SW 1271 (cell line): ENCODE measurements around the gene CEP44.
"Not testable (repeated sequence)": the region's sequence is repeated elsewhere in the genome, so short reads cannot be mapped to it uniquely, and the experiment has no call there.

ENCODE experiments used
- DNase-seq, 2 experiments: peaks; one replicate each; lab custom pipeline; 2025; lab: John Stamatoyannopoulos, UW

Gene CEP44

DNA sequence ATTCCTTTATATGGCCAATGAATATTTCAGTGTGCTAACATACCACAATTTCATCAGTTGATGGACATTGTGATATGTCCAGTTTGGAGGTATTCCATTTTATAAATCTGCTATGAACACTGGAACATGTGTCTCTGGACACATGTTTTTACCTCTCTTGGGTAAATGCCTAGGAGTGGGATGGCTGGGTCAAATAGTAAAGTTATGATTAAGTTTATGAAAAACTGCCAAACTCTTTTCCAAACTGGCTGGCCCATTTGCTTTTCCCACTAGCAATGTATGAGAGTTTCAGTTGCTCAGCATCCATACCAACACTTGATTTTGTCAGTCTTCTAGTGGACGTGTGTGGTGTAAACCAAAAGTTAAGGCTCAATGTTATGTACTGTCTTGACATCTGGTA lies 40.5 kb downstream of the CEP44 start:
- no peak for DNase-seq

DNA sequence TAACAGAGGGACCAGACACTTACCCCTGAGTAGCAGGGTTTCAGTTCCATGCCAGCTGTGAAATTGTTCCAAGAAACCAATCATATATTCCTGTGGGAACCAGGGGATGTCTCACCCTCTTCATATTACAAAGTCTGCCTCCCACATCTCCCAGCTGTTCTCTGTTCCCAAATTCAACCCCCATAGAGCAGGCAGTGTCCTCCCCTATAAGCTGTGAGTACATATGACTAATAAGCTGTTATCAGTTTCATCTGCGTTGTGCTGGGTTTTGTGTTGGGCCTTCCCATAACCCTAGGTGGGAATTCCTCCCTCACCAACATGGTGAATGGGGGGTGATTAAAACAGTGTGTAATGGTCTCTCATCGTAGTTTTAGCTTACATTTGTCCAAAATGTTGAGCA lies 41.0 kb downstream of the CEP44 start:
- no peak for DNase-seq

DNA sequence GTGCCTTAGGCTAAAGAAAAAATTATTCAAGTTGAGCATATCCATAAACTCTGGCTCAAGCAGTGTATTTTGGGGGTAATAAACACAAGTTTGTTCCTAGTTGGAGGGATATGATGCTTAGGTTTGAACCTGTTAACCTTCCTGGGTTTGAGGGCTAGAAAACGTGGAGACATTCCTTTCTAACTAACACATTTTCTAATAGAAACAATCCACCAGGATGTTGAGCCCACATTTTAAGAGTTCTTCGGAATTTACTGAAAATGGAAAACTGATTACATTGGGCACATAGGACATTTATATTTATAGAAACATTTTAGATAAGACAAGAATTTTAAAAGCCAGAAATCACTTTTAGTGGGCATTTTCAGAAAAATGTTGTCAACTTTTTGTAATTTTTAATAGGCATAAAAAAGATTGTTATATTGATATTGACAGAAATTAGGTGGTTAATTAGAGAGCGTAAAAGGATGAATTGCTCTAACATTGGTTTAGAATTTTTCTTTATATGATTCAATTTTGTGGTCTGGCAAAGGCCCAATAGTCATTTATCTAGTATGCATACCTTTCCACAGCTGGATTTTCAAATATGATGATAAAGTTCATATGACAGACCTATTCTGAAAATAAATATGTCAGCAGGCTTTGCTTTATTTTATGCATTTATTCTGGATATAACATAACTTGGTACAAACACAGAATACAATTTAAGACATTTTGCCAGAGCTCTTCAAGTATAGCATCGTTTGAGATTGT lies 49.2 kb downstream of the CEP44 start:
- DNase-seq, result no peak

DNA sequence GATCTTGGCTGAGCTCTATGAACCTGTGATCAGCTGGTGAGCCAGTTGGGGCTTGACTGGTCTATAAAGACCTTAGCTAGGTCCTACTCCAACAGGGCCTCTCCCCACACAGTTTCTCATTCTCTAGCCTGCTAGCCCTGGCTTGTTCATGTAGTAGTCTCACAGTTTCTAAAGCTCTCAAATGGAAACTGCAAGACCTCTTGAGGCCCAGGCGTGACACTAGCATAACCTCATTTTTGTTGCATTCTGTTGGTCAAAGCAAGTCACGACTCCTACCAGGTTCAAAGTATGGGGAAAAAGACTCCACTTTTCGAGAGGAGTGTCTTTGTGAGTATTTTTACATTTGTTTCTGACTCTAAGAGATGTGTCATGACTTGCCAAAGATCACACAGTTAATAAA lies 50.9 kb downstream of the CEP44 start:
- DNase-seq, result no peak

DNA sequence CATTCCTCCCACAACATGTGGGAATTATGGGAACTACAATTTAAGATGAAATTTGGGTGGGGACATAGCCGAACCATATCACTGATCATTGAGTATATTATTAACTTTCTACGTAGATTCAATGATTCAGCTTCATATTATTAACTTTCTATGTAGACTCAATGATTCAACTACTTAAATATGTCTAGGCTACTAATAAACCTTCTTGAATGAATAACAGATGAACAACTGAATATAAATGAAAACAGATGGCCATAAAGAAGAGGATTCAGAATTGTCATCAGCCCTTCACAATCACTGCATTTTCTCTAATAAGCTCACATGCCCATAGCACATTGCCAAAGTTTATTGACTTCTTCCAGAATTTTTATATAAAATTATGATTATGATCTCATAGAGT lies 57.0 kb downstream of the CEP44 start:
- no peak for DNase-seq

DNA sequence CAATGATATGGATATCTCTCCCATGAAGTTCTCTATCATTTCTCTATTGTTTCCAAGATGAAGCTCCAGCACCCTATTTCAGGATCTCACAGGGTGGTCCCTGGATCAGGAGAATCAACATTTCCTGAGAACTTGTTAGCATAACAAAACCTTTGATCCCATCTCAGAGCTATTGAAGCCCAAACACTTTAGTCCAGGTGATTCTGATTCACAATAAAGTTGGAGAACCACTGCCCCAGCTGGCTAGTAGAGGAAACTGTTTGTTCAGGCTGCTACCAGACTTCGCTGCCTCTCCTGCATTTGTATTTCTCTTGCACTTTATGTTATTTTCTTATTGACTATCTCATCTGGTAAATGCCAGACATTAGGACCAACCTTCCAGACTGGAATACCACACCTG lies 65.4 kb downstream of the CEP44 start:
- DNase-seq, result no peak

DNA sequence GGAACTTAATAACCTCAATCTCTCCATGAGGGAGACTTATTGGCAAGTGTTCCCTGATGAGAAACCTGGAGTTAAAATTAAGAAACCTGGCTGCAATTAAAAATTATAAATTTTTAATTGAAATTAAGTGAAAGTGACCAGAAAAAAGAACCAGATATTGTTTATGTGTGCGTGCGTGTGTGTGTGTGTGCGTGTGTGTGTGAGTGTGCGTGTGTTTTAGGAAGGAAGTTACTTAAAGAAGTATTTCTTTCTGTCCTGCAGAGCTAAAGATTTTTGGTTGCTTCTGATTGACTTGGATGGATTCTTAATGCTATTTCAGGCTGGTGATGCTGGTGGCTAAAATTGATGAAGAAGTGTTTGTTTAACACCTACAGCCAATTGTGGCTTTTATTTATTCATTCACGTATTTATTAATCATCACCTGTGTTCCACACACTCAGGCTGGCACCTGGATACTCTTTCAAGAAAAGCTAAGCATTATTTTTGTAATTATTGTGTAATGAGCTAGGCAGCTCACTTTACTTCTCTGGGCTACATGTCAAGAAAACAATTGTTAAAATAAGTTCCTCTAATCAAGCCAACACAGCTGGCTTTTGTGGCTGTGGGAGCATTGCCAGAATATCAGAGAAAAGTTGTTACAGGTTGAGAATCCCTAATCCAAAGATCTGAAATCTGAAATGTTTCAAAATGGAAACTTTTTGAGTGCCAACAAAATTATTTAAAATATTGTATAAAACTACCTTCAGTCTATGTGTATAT lies 68.5 kb downstream of the CEP44 start:
- DNase-seq, result no peak

DNA sequence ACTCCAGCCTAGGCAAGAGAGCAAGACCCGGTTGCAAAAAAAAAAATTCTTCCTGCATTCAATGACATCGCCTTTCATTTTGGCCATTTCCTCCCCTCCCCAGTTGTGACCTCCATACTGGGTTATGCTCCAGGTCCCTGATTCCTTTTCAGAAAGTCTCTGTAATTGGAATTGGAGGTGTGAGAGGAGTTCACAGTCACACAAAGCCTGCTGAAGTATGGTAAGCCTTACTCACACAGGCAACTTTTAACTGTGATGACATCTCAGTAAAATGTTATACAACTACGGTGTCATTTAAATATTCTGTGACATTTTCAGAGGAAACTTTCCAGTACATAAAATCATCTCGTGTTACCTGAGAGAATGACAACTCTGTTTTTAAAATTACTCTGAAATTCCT lies 73.6 kb downstream of the CEP44 start:
- no peak for DNase-seq

DNA sequence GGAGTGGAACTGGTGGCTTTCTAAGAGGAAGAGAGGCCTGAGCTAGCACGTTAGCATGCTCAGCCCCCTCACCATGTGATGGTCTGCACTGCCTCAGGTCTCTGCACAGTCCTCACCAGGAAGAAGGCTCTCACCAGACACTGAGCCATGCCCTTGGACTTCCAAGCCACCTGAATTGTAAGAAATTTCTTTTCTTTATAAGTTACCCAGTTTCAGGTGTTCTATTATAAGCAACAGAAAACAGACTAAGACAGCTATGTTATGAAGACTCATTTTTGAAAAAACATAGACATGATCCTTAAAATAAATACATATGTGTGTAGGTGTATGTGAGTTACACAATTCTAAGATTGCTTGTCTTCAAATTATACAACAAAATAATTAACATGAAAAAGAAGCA lies 74.7 kb downstream of the CEP44 start:
- no peak for DNase-seq

DNA sequence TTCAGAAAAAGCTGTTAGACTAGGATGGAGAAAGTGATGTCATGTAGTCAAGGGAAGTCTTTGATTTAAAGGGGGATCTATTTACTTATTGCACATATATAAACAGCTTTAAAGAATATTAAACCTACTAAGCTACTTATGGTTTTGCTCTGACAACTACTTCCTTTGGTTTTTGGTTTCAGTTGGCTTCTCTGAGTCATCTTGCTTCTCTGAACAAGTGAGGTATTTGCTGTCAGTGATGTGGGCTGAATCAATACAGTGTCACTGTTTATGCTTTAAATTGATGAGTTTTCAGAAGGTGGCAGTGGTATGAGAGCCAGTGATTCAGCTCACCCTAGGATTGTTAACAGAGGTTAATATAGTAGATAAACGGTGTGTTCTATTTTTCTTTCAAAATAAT lies 75.1 kb downstream of the CEP44 start:
- DNase-seq, result no peak

DNA sequence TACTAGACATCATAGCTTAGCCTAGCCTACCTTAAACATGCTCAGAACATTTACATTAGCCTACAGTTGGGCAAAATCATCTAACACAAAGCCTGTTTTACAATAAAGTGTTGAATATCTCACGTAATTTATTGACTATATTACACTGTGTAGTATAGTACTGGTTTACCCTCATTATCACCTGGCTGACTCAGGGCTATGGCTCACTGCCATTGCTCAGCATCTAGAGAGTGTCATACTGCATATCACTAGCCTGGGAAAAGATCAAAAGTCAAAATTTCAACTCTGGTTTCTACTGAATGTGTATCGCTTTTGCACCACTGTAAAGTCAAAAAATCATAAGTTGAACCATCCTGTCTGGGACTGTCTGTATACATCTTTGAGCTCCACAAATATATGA lies 78.6 kb downstream of the CEP44 start:
- DNase-seq, result no peak

DNA sequence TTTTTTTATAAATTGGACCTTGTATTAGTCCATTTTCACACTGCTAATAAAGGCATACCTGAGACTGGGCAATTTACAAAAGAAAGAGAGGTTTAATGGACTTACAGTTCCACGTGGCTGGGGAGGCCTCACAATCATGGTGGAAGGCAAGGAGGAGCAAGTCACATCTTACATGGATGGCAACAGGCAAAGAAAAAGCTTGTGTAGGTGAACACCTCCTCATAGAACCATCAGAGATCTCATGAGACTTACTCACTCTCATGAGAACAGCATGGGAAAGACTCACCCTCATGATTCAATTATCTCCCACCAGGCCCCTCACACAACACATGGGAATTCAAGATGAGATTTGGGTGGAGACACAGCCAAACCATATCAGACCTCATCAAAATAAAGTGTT lies 80.1 kb downstream of the CEP44 start:
- not testable (repeated sequence) for DNase-seq

DNA sequence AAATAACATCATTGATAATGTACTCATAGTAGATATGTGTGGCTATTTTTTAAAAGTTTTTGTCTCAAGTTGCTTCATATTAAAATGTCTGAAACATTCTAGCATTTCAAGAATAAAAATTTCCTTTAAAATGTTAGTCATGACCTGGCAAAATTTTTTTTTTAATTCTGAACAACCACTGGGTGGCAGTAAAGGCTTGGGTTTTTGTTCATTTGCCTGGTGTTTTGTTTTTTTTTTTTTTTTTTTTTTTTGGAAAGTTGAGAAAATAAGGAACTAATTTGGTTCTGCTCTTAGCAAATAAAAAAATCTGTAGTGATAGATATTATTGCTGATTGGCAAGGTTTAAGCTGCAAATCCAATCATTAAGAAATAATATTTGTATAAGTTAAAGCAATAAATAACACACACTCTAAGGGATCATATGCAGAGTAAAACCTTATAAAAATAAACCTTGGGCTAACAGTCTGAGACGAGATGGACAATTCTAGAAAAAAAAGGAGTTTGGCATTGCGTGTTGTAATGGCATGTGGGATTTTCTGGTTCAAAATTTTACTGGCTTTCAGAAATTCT lies 81.4 kb downstream of the CEP44 start:
- peak in 1 of 2 experiments; percentile 30 for DNase-seq

DNA sequence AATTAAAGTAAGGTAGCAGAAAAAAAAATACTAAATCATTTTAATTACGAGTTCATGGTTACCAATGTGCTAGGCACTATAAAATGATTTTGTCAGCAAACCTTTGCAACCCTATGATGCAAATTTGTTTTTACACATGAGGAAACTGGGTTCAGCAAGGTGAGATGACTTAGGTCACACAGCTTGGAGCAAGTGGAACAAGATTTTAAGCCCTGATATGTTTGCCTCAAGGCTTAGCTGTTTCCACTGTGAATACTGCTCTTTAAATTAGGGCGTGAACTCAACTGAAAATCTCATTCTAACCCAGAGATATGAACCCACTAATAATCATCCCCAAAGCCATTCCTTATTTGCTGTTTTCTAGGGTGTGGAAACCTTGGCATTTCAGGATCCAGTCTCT lies 86.3 kb downstream of the CEP44 start:
- no peak for DNase-seq

DNA sequence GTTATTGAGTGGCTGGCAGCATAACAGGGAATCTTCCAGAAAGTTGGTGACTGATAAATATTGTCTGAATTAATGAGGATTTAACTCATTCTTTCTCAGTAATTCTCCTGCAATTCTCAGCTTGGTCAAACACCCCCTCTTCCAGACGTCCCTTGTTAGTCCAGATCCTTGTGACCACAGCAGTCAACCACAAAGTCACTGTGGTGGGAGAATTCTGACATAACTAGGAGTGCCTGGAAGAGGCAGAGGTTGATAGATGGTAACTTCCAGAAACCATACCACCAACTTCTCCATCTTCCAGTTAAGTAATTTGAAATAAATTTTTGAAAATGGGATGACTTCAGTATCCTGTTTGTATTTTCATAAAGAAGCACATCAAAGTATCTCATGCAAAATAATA lies 90.1 kb downstream of the CEP44 start:
- no peak for DNase-seq

DNA sequence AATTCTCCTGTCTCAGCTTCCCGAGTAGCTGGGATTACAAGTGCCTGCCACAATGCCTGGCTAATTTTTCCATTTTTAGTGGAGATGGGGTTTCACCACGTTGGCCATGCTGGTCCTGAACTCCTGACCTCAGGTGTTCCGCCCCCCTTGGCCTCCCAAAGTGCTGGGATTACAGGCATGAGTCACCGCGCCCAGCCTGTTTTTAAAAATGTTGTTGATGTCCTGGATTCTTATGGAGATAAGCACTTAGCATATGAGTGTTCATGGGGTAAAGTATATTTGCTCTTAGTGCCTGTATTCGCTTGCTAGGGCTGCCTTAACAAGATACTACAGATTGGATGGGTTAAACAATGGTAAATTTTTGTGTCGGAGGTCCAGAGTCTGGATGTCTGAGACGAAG lies 91.7 kb downstream of the CEP44 start:
- DNase-seq, result no peak

DNA sequence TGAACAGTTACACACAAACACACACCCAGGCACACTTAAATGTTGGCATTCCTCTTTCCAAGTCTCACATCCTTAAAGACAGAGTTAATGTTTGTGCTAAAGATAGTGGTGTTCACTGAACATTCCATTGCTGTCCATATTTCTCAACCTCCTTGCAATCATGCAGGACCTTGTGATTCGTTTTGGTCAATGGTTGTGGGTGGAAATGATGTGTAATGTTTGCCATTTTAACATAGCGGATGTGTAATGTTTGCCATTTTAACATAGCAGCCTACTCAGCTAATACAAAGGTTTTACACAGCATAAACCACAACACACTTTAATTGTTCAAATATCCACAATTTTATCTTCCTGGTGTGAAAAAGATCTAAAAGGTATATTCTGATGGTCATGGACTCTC lies 93.9 kb downstream of the CEP44 start:
- no peak for DNase-seq

DNA sequence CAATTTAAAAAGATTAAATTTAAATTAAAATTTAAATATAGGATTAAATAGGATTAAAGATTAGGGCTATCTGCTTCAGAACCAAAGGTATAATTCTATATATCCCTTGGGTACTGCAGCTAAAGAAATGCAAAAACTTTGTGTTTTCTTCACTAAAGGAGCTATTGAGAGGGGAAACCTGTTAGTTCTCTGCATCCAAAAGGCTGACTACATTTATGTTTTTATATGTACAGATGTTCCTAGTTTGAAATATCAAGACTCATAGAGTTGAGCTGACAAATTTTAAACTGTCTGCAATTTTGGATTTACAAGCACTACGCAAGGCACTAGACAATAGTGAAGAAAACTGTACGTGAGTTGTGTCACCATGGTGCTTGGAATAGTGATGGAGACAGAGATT lies 95.2 kb downstream of the CEP44 start:
- DNase-seq, result no peak

DNA sequence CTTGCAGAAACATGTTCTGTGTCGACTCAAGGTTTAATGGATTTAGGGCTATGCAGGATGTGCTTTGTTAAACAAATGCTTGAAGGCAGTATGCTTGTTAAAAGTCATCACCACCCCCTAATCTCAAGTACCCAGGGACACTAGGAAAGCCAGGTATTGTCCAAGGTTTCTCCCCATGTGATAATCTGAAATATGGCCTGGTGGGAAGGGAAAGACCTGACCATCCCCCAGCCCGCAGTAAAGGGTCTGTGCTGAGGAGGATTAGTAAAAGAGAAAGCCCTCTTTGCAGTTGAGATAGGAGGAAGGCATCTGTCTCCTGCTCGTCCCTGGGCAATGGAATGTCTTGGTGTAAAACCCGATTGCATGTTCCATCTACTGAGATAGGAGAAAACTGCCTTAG lies 96.5 kb downstream of the CEP44 start:
- not testable (repeated sequence) for DNase-seq

DNA sequence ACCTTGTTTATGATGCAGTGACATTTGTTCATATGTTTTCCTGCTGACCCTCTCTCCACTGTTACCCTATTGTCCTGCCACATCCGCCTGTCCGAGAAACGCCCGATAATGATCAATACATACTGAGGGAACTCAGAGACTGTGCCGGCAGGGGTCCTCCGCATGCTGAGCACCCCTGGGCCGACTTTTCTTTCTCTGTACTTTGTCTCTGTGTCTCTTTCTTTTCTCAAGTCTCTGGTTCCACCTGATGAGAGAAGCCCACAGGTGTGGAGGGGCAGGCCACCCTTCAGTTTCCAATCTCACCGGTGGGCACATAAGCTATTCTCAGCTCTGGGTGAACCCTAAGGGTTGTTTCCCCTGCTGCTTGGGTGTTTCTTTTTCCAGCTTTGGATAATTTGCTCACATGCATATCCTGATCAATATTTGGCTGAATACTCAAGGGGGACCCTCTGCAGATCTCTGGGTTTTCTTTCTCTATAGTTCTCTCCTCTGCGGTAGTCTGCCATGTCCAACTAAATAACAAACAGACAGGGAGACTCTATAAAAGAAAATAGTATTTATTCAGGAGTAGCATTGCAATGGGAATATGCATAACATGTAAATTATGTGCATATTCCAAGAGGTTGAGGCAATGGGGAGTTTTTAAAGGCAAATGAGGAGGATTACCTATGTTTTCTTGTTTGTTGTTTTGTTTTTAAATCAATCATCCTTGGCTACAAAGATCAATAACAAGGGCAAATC lies 97.2 kb downstream of the CEP44 start:
- DNase-seq, result no peak

DNA sequence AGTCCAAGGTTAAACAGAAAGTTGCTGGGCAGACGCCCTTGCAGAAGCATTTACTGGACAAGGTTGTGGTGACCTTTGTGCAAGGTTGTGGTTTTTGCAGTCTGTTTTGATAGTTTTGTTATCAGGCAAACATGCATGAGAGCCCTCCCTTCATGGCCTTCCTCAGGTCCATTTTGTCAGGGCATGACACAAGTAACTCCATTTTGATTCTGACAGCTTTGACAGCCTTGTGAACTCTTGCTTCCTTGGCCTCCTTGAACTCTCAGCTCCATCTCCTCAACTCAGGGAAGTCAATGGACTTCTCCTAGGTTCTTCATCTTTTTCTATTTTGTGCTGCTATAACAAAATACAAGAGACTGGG lies 97.7 kb downstream of the CEP44 start:
- DNase-seq, result no peak
